ENCODE measurements around the gene DENND6A.

DNA sequence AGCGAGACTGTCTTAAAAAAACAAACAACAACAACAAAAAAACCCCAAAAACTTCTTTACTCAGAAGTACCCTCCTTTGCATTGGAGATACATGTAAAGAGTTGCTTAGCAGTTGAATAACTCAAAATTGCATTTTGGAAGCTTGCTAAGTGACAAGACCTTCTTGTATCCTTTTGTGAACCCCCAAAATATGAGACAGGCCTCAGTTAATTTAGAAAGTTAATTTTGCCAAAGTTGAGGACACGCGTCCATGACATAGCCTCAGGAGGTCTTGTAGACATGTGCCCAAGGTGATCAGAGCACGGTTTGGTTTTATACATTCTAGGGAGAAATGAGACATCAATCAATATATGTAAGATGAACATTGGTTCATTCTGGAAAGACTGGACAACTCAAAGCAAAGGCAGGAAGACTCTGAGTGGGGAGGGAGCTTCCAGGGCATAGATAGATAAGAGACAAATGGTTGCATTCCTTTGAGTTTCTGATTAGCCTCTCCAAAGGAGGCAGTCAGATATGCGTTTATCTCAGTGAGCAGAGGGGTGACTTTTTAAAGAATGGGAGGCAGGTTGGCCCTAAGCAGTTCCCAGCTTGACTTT, 94.0 kb downstream of the DENND6A start:
- no peak for TF ChIP-seq EZH2 (optimal IDR thresholded peaks at IDR 0.05; ENCODE audit: low read depth, low read length)
- TF ChIP-seq, protein P1, sequence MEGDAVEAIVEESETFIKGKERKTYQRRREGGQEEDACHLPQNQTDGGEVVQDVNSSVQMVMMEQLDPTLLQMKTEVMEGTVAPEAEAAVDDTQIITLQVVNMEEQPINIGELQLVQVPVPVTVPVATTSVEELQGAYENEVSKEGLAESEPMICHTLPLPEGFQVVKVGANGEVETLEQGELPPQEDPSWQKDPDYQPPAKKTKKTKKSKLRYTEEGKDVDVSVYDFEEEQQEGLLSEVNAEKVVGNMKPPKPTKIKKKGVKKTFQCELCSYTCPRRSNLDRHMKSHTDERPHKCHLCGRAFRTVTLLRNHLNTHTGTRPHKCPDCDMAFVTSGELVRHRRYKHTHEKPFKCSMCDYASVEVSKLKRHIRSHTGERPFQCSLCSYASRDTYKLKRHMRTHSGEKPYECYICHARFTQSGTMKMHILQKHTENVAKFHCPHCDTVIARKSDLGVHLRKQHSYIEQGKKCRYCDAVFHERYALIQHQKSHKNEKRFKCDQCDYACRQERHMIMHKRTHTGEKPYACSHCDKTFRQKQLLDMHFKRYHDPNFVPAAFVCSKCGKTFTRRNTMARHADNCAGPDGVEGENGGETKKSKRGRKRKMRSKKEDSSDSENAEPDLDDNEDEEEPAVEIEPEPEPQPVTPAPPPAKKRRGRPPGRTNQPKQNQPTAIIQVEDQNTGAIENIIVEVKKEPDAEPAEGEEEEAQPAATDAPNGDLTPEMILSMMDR (IDR thresholded peaks at IDR 0.05; ENCODE audit: low read length) = no peak

Data from MM.1S (cell line).